ENCODE data around the gene MYH11. TPM values are rescaled to one million over a fixed set of nuclear protein-coding genes. Genes with fewer than 3 reads are reported as not detected.

MYH11 gene
- total RNA-seq, 1 experiment from 2014 or later = 0.05 TPM

DNA sequence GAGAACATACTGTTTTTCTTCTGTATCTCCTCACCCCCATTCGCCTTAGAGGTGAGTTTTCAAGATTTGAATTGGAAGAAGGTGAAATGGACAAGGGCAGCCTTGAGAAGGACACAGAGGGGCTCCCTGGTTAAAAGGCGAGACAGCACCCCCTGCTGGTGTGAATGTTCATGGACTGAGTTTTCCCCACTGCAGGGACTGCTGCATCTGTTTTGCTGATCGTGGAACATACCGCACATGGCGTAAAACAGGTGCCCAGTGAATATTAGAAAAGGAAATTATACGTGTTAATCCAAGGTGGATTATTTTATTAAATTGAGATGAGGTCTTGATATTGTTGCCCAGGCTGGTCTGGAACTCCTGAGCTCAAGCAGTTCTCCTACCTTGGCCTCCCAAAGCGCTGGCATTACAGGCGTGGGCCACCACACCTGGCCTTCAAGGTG, 152.3 kb downstream of the MYH11 start:
- Mint-ChIP-seq H3K27ac (ENCODE audit: unreplicated experiment) (no peak overlapping the region), H3K4me1 (ENCODE audit: low read depth, unreplicated experiment) (no peaks in the 10 kb centered on the region), H3K36me3 (ENCODE audit: insufficient read depth, unreplicated experiment) (peaks cover 27% of the 10 kb centered on the region), H3K9me3 (ENCODE audit: low read depth, unreplicated experiment) (no peaks in the 10 kb centered on the region), H3K27me3 (ENCODE audit: unreplicated experiment) (no peaks in the 10 kb centered on the region), H3K4me3 (ENCODE audit: low read depth, unreplicated experiment) (no peak overlapping the region)
- intact Hi-C loops (cut with micrococcal nuclease; ENCODE audit: unreplicated experiment) = loop anchor here (10.0 kb wide), 1 partner anchor 280 kb away; no protein-coding TSS in a partner anchor
- CTCF ChIA-PET = interaction anchor here (0.5 kb wide), 1 partner anchor 10 kb away, joined by 7 read pairs; no protein-coding TSS in a partner anchor
- BruUV-seq (replicated peaks) = no TSS peak
- peak; percentile 83 for DNase-seq
- TF ChIP-seq, protein P1, sequence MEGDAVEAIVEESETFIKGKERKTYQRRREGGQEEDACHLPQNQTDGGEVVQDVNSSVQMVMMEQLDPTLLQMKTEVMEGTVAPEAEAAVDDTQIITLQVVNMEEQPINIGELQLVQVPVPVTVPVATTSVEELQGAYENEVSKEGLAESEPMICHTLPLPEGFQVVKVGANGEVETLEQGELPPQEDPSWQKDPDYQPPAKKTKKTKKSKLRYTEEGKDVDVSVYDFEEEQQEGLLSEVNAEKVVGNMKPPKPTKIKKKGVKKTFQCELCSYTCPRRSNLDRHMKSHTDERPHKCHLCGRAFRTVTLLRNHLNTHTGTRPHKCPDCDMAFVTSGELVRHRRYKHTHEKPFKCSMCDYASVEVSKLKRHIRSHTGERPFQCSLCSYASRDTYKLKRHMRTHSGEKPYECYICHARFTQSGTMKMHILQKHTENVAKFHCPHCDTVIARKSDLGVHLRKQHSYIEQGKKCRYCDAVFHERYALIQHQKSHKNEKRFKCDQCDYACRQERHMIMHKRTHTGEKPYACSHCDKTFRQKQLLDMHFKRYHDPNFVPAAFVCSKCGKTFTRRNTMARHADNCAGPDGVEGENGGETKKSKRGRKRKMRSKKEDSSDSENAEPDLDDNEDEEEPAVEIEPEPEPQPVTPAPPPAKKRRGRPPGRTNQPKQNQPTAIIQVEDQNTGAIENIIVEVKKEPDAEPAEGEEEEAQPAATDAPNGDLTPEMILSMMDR (IDR thresholded peaks at IDR 0.05; ENCODE audit: unreplicated experiment) = peak; percentile 79

DNA sequence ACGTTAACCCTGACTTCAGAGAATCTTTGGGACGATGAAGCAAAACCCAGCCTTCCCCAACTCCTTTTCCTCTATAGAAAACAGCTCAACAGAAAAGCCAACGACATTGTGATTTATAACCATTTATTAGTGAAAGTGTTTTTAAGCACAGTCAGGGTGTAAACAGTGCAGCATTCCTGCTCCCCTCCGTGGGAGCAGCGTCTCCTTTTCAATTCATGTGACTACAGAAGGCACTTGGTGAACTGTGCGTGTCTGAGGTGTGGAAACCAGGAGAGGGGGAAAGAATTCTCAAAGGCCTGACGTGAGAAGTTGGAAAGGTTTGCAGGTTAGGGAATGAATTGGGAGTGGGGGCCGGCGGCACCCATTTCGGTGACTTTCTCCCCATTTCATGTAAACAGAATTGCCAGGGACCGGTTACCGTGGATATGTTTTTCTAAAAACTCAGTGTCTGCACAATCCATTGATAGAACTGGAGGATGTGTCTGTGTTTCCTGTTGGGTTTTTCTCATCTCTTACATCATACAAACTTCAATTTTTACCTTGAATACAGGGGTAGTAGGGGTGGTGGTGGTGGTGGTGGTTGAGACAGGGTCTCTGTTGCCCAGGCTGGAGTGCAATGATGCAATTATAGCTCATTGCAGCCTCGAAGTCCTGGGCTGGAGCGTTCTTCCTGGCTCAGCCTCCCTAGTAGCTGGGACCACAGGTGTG, 153.6 kb downstream of the MYH11 start:
- TF ChIP-seq, protein P1 (IDR thresholded peaks at IDR 0.05; ENCODE audit: unreplicated experiment) = no peak
- DNase-seq = no peak
- CTCF ChIA-PET = no interaction called here
- no peaks in the 10 kb centered on the region for H3K9me3 Mint-ChIP-seq (ENCODE audit: low read depth, unreplicated experiment)
- intact Hi-C loops (cut with micrococcal nuclease; ENCODE audit: unreplicated experiment) = loop anchor here (10.0 kb wide), 1 partner anchor 278 kb away; no protein-coding TSS in a partner anchor
- no peak overlapping the region for H3K4me3 Mint-ChIP-seq (ENCODE audit: low read depth, unreplicated experiment)
- H3K36me3 Mint-ChIP-seq (ENCODE audit: insufficient read depth, unreplicated experiment) = peaks cover 35% of the 10 kb centered on the region
- no peaks in the 10 kb centered on the region for H3K4me1 Mint-ChIP-seq (ENCODE audit: low read depth, unreplicated experiment)
- H3K27me3 Mint-ChIP-seq (ENCODE audit: unreplicated experiment) = no peaks in the 10 kb centered on the region
- BruUV-seq (replicated peaks) = no TSS peak
- H3K27ac Mint-ChIP-seq (ENCODE audit: unreplicated experiment) = no peak overlapping the region

DNA sequence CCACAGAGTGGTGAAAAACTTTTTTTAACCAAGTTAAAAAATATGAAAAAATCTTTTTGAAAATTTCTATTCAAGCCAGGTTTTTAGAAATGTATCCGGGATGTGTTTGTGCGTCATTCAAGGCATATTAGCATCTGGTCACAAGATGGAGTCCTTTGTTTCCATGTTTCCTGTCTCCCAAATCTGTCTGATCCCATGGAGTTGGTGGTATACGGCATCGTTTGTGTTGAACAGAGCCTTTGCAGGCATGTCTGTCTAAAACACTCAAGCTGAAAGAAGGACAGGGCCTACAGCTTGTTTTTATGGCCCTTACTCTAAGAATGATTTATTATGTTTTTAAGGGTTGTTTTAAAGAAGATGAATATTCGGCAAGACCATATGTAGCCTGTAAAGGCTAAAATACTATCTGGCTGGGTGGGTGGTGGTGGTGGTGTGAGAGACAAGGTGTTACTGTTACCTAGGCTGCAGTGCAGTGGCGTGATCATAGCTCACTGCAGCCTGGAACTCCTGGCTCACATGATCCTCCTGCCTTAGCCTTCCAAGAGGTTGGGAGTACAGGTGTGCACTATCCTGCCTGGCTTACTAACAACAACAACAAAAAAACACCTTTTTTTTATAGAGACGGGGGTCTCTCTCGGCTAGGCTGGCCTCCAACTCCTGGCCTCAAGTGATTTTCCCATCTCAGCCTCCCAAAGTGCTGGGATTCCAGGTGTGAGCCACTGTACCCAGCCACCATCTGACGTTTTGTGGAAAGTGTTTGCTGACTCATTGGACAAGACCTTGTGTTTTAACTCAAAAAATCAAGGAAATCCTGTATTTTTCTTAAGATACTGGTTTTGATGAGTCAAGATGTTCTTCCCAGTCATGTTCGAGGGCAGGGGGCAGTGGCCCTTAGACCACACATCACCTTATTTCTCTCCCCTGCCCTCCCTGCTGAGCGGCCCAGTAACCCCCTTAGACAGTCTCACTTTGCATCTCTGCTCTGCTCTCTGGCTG, 154.6 kb downstream of the MYH11 start:
- BruUV-seq (replicated peaks) = no TSS peak
- Mint-ChIP-seq H3K36me3 (ENCODE audit: insufficient read depth, unreplicated experiment) (peaks cover 36% of the 10 kb centered on the region), H3K27me3 (ENCODE audit: unreplicated experiment) (no peaks in the 10 kb centered on the region), H3K9me3 (ENCODE audit: low read depth, unreplicated experiment) (no peaks in the 10 kb centered on the region), H3K4me1 (ENCODE audit: low read depth, unreplicated experiment) (no peaks in the 10 kb centered on the region), H3K4me3 (ENCODE audit: low read depth, unreplicated experiment) (no peak overlapping the region), H3K27ac (ENCODE audit: unreplicated experiment) (no peak overlapping the region)
- no peak for DNase-seq
- TF ChIP-seq, protein P1 (IDR thresholded peaks at IDR 0.05; ENCODE audit: unreplicated experiment) = no peak
- intact Hi-C loops (cut with micrococcal nuclease; ENCODE audit: unreplicated experiment) = loop anchor here (10.0 kb wide), 1 partner anchor 277 kb away; no protein-coding TSS in a partner anchor
- CTCF ChIA-PET = no interaction called here

DNA sequence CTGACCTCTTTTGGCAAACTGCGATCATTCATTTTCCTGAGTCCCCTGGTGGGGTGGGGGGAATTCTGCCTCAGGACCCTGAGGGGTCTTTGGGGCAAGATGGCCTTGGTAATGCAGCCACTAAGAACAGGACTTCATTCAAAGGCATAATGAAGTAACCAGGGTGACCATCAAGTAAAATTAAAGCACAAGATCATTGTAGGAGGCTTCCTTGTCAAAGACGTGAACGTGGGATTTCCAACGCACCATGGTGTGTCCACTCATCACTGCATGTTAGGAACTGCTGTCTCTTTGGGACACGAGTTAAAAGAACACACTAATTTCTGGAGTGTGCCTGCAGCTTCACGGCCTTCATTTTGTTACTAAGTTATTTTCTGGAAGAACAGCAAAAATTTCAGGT, 155.5 kb downstream of the MYH11 start:
- TF ChIP-seq, protein P1 (IDR thresholded peaks at IDR 0.05; ENCODE audit: unreplicated experiment) = no peak
- Mint-ChIP-seq H3K9me3 (ENCODE audit: low read depth, unreplicated experiment) (no peaks in the 10 kb centered on the region), H3K27me3 (ENCODE audit: unreplicated experiment) (no peaks in the 10 kb centered on the region), H3K36me3 (ENCODE audit: insufficient read depth, unreplicated experiment) (peaks cover 45% of the 10 kb centered on the region), H3K4me1 (ENCODE audit: low read depth, unreplicated experiment) (no peaks in the 10 kb centered on the region), H3K4me3 (ENCODE audit: low read depth, unreplicated experiment) (no peak overlapping the region), H3K27ac (ENCODE audit: unreplicated experiment) (no peak overlapping the region)
- intact Hi-C loops (cut with micrococcal nuclease; ENCODE audit: unreplicated experiment) = loop anchor here (10.0 kb wide), 1 partner anchor 277 kb away; no protein-coding TSS in a partner anchor
- CTCF ChIA-PET = no interaction called here
- DNase-seq = no peak
- BruUV-seq (replicated peaks) = no TSS peak

All from Calu3 (cell line).